Activated CD8-positive, alpha-beta memory T cell treated with anti-CD3 and anti-CD28 coated beads, Interleukin-2, amount 50 U/mL, for 4 hours (primary cell): ENCODE results near the gene GLCE.
"Not testable (repeated sequence)": the region's sequence is repeated elsewhere in the genome, so short reads cannot be mapped to it uniquely, and the experiment has no call there.

Experiments
- DNase-seq: peaks from one replicate; pipeline ENCODE4 v3.0.0-alpha.2; 2020

Gene GLCE

GRCh38 chr15:69161079-69161877 lies 843 bp downstream of the GLCE start:
- peak; percentile 26 for DNase-seq

GRCh38 chr15:69161878-69162213 lies 1.4 kb downstream of the GLCE start:
- no peak for DNase-seq

- no peak for DNase-seq
Observed at GRCh38 chr15:69163141-69163669, 2.8 kb downstream of the GLCE start.

GRCh38 chr15:69164807-69165636 lies 4.6 kb downstream of the GLCE start:
- no peak for DNase-seq

- DNase-seq = no peak
Observed at GRCh38 chr15:69165637-69166025, 5.2 kb downstream of the GLCE start.

DNA sequence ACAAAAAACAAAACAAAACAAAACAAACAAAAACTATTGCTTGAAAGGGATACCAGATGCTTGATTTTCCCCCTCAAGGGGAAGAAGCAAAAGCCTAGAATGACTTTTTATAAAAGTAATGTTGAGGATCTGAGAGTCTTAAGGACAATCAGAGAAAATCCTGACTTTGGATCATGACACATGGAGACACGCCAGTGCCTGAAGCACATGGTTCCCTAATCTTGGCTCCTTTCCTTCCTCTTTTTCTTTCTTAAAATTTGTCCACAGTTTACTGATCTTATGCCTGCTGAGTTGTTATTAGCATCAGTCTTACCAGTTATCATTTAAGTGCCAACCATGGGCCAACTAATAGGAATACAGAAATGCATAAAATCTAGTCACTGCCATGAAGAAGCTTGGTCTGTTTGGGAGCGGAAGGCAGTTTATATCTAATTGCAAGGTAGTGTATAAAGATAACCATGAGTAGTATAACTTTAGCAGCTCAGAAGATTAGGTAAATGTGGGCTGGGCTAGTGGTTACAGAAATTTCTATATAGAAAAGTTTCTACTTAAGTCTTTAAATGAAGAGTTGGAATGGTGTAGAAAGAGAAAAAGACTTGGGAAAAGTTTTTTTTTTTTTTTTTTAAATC lies 6.9 kb downstream of the GLCE start:
- DNase-seq = no peak

GRCh38 chr15:69168361-69168760 lies 7.9 kb downstream of the GLCE start:
- not testable (repeated sequence) for DNase-seq

DNA sequence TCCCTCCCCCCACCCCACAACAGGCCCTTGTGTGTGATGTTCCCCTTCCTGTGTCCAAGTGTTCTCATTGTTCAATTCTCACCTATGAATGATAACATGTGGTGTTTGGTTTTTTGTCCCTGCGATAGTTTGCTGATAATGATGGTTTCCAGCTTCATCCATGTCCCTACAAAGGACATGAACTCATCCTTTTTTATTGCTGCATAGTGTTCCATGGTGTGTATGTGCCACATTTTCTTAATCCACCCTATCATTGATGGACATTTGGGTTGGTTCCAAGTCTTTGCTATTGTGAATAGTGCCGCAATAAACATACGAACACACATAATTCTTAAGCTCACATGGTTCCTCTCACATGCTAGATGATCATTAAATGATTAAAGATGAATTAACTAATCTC lies 9.1 kb downstream of the GLCE start:
- not testable (repeated sequence) for DNase-seq

- DNase-seq = no peak
Observed at GRCh38 chr15:69170597-69170996, 10.2 kb downstream of the GLCE start.

- DNase-seq = no peak
Observed at GRCh38 chr15:69172847-69173246, 12.4 kb downstream of the GLCE start.

- DNase-seq = no peak
Observed at GRCh38 chr15:69175536-69175935, 15.1 kb downstream of the GLCE start.

DNA sequence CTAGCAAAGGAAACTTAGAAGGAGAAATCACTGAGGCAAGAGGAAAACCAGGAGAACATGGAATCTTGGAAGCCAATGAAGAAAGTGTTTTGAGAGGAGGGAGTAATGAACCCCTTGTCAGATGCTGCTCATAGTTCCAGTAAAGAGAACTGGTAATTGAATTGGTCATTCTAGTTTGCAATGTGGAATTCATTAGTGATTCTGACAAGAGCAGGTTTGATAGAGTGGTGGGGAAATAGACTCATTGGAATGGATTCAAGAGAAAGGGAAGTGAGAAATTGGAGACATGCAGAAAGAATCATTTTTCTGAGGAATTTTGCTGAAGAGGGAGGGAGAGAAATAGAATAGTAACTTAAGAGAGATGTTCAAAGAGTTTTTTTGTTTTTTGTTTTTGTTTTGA lies 21.0 kb downstream of the GLCE start:
- DNase-seq = no peak

DNA sequence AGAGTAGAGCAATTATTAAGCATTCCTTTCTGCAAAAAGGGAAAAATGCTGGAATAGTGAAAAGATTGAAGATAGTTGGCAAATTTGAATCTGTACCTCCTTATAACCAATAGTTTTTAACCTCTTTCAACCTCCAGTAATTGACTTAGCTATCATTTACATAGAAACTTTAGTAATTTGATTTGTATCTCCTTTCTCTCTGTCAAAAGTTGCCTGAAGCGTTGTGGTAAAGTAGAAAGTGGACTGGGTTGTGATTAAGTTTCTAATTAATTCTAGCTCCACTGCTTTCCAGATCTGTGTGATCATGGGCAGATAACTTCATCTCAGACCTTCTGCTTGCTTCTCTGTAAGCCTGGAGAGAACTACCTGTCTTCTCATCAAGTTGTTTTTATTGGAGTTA lies 24.8 kb downstream of the GLCE start:
- DNase-seq = no peak

DNA sequence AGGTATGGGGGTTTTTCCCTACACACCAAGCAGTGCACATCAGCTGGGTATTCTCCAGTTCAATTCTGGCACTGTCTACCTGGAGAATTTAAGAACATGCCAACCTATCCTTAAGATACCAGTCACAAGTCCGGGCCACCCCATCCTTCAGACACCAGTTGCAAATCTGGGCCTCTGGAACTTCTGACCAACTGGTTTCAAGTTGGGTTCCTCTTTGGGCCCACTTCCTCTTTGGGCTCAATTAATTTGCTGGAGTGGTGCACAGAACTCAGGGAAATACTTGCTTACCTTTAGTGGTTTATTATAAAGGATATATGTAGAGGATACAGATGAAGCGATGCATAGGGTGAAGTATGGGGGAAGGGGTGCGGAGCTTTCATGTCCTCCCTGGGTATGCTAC lies 25.3 kb downstream of the GLCE start:
- DNase-seq = no peak

GRCh38 chr15:69189157-69189556 lies 28.7 kb downstream of the GLCE start:
- no peak for DNase-seq

DNA sequence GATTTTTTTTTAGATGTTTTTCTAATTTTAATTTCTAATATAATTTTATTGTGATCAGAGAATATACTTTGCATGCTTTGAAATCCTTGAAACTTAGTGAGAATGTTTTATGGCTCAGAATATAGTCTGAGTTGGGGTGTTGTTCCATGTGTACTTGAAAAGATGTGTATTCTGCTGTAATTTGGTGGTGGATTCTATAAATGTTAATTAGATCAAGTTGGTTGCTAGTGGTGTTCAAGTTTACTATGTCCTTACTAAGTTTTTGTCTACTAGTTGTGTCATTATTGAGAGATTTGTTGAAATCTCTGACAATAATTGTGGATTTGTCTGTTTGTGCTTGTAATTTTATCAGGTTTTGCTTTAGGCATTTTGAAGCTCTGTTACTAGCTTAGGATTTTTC lies 29.7 kb downstream of the GLCE start:
- DNase-seq = no peak

DNA sequence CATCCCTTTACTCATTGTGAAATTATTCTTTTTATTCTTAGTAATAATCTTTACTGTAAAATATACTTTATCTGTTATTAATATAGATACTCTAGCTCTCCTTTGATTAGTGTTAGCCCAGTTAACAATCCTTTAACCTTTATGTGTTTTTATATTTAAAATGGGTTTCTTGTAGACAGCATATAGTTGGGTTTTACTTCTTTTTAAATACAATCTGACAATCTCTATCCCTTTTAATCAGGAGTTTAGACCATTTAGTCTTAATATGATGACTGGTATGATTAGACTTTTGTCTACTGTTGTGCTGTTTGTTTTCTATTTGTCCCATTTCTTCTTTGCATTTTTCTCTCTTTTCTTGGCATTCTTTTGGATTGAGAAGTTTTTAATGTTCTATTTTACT lies 30.1 kb downstream of the GLCE start:
- no peak for DNase-seq

- DNase-seq = no peak
Observed at GRCh38 chr15:69194025-69194827, 33.8 kb downstream of the GLCE start.

GRCh38 chr15:69194854-69195253 lies 34.4 kb downstream of the GLCE start:
- DNase-seq = no peak

- DNase-seq = no peak
Observed at GRCh38 chr15:69200832-69201745, 40.7 kb downstream of the GLCE start.

DNA sequence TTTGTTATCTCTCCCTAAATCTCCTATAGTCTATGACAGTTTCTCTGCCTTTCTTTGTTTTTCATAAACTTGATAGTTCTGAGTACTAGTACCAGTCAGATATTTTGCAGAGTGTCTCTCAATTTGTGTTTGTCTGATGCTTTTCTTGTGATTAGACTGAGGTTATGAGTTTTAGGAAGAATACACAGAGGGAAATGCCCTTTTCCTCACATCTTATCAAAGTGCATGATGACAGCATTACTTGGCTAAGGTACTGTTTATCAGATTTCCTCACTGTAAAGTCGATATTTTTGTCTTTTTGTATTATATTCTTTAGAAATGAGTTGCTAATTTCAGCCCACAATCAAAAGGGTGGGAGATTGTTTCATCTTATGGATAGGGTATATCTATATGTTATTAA lies 45.6 kb downstream of the GLCE start:
- DNase-seq = no peak

GRCh38 chr15:69209661-69210060 lies 49.2 kb downstream of the GLCE start:
- no peak for DNase-seq
